Measurements from ENCODE around the gene ARHGAP23. TPM values are rescaled to one million over a fixed set of nuclear protein-coding genes. Genes with fewer than 3 reads are reported as not detected.
"Not testable (repeated sequence)": the region's sequence is repeated elsewhere in the genome, so short reads cannot be mapped to it uniquely, and the experiment has no call there.

Gene ARHGAP23
- total RNA-seq, 2 donors from 2014 or later = 5.2 to 10.9 TPM

DNA sequence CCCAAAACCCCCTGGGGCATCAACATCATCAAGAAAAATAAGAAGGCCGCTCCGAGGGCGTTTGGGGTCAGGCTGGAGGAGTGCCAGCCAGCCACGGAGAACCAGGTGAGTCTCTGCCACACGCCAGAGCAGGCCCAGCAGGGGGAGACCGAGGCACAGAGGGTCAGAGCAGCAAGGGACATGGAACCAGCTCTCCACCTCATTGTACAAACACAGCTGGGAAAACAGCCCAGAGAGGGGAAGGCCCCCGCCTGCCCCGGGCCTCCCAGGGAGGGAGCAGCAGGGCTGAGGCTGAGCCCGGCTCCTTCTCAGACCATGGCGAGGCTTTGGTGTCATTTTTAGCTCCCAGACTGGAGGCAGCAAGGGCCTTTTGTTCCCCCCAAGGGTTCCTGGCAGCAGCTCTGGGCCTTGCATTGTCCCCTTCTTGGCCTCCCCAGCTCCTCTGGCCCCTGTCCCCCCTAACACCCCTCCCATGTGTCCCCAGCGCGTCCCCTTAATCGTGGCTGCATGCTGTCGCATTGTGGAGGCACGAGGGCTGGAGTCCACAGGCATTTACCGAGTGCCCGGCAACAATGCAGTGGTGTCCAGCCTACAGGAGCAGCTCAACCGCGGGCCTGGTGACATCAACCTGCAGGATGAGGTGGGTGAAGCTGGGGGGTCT is 53.9 kb downstream of the ARHGAP23 start:
- not testable (repeated sequence) for ATAC-seq; H3K9me3 ChIP-seq; H3K36me3 ChIP-seq (replicated peaks in 1 of 2; ENCODE audit: insufficient read depth in 1 of 2, low read depth in 2 of 2); H3K4me1 ChIP-seq; H3K4me3 ChIP-seq; DNase-seq; H3K27ac ChIP-seq; H3K27me3 ChIP-seq
- 43 to 68% methylated on average over 12 to 17 of the region's 19 CpGs for WGBS, 2 donors
- intact Hi-C loops (cut with DNase I) = loop anchor here (5.0 to 10.0 kb wide), 2 partner anchors 45 to 147 kb away; no protein-coding TSS in a partner anchor

DNA sequence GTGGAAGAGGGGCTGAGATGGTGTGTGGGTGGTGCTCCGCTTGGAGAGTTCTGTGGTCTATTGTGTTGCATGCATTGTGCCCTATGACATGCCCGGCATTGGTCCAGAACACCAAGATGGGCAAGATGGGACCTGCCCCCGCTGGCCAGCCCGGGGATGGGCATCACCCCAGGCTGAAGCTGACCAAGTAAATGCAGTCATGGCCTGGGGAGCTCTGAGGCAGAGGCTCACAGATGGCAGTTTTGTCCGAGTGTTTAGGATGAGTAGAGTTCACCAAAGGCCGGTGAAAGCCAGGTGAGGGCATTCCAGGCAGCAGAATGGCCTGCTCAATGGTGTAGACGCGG is 54.4 kb downstream of the ARHGAP23 start:
- not testable (repeated sequence) for DNase-seq; H3K9me3 ChIP-seq; ATAC-seq; H3K27me3 ChIP-seq; H3K4me1 ChIP-seq; H3K27ac ChIP-seq; H3K36me3 ChIP-seq (replicated peaks in 1 of 2; ENCODE audit: insufficient read depth in 1 of 2, low read depth in 2 of 2); H3K4me3 ChIP-seq
- 92 to 93% methylated on average over 5 of the region's 8 CpGs for WGBS, 2 donors
- intact Hi-C loops (cut with DNase I) = loop anchor here (5.0 to 10.0 kb wide), 2 partner anchors 45 to 148 kb away; no protein-coding TSS in a partner anchor

DNA sequence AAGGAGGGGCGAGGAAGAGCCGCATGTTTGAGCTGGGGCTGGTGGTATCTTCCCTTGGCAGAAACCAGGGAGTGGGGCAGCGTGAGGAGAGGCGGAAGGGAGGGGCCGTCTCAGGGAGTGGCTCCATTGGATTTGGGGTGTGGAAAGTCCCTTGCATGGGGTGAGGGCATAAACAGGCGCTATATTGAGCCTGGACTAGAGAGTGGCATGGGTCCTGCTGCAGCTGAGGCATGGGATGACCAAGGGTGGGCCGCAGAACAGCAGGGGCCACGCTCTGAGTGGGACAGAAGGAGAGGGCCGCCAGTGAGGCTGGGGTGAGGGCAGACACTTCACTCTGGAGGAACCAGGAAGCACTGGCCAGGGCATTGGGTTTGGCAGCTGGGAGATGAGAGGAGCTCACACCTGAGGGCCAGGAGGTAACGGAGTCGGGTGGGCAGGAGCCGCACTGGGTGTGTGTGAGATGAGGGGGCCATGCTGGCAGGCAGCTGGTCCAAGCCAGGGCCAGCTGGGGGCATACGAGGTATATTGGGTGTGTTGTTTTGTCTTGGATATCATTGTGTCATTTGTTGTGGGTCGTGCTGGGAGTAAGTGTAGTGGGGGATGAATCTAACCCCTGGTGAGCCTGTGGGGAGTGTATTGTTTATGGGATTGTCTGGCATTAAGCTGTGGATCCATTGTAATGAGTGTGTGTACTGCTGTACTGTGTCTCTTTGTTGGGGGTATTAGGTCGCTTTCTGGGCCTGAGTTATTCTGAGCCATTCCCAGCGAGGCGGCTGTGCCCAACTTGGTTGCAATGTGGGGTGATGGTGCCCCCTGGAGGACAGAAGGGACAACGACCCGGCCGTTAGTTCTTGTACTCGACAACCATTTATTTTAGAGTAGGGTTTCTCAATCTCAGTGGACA is 56.2 kb downstream of the ARHGAP23 start:
- WGBS, 2 donors = 49 to 55% methylated on average over 21 of the region's 21 CpGs
- not testable (repeated sequence) for H3K4me3 ChIP-seq; H3K27me3 ChIP-seq; H3K36me3 ChIP-seq (replicated peaks in 1 of 2; ENCODE audit: insufficient read depth in 1 of 2, low read depth in 2 of 2); H3K4me1 ChIP-seq; H3K27ac ChIP-seq; H3K9me3 ChIP-seq
- DNase-seq (peak; percentile 69 to 76 (median 72)), ATAC-seq (peak; percentile 84)
- intact Hi-C loops (cut with DNase I) = loop anchor here (5.0 to 10.0 kb wide), 2 partner anchors 47 to 150 kb away; no protein-coding TSS in a partner anchor
- TF ChIP-seq, protein P1, sequence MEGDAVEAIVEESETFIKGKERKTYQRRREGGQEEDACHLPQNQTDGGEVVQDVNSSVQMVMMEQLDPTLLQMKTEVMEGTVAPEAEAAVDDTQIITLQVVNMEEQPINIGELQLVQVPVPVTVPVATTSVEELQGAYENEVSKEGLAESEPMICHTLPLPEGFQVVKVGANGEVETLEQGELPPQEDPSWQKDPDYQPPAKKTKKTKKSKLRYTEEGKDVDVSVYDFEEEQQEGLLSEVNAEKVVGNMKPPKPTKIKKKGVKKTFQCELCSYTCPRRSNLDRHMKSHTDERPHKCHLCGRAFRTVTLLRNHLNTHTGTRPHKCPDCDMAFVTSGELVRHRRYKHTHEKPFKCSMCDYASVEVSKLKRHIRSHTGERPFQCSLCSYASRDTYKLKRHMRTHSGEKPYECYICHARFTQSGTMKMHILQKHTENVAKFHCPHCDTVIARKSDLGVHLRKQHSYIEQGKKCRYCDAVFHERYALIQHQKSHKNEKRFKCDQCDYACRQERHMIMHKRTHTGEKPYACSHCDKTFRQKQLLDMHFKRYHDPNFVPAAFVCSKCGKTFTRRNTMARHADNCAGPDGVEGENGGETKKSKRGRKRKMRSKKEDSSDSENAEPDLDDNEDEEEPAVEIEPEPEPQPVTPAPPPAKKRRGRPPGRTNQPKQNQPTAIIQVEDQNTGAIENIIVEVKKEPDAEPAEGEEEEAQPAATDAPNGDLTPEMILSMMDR (IDR thresholded peaks at IDR 0.05) = peak; percentile 58 to 88 (median 78)

DNA sequence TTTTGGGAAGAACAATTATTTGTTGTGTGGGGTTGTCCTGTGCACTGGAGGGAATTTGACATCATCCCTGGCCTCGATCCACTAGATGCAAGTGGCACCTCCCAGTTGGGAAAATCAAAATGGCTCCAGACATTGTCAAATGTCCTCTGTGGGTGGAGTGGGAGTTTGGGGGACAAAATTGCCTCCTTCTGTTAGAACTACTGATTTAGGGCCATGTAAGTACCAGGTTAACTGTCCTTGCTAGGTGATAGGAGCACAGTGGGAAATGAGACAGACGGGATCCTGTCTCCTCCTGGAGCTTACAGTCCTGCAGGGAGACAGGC is 56.8 kb downstream of the ARHGAP23 start:
- TF ChIP-seq POLR2A (IDR thresholded peaks at IDR 0.05) = no peak
- TF ChIP-seq, protein P1 (IDR thresholded peaks at IDR 0.05) = no peak
- no peaks in the 10 kb centered on the region for H3K27me3 ChIP-seq
- no peak for ATAC-seq
- 20 to 36% methylated on average over 2 of the region's 2 CpGs for WGBS, 2 donors
- DNase-seq = no peak
- H3K27ac ChIP-seq = no peak overlapping the region
- no peak overlapping the region for H3K4me3 ChIP-seq
- intact Hi-C loops (cut with DNase I) = loop anchor here (10.0 kb wide), 1 partner anchor 150 kb away; no protein-coding TSS in a partner anchor
- H3K36me3 ChIP-seq (replicated peaks in 1 of 2; ENCODE audit: insufficient read depth in 1 of 2, low read depth in 2 of 2) = no peaks in the 10 kb centered on the region
- no peaks in the 10 kb centered on the region for H3K9me3 ChIP-seq
- H3K4me1 ChIP-seq = no peaks in the 10 kb centered on the region

DNA sequence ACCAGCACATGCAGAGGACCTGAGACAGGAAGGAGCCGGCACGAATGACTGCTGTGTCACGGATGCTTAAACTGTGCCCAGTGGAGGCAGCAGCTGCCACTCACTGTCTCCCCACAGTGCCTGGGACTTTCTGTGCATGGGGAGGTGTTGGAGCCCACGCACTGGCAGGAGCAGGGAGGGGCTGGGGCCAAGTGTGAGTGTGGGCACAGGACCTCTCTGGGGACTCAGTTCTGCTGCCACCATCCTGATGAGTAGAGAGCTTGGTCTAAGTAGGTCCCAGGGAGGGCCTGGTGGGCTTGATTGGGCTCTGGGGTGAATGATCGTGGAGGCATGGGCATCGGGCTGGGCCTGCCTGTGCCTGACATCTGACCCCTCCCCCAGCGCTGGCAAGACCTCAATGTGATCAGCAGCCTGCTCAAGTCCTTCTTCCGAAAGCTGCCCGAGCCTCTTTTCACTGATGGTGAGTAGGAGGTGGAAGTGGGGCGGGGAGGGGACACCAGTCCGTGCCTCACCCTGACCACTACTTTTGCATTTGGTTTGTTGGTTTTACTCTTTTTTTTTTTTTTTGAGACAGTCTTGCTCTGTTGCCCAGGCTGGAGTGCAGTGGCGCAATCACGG is 57.5 kb downstream of the ARHGAP23 start:
- H3K27me3 ChIP-seq; H3K36me3 ChIP-seq (replicated peaks in 1 of 2; ENCODE audit: insufficient read depth in 1 of 2, low read depth in 2 of 2); H3K9me3 ChIP-seq; H3K4me1 ChIP-seq; DNase-seq; ATAC-seq; H3K4me3 ChIP-seq; H3K27ac ChIP-seq: not testable (repeated sequence)
- 76 to 84% methylated on average over 12 to 13 of the region's 13 CpGs for WGBS, 2 donors
- intact Hi-C loops (cut with DNase I) = loop anchor here (10.0 kb wide), 1 partner anchor 151 kb away; no protein-coding TSS in a partner anchor

DNA sequence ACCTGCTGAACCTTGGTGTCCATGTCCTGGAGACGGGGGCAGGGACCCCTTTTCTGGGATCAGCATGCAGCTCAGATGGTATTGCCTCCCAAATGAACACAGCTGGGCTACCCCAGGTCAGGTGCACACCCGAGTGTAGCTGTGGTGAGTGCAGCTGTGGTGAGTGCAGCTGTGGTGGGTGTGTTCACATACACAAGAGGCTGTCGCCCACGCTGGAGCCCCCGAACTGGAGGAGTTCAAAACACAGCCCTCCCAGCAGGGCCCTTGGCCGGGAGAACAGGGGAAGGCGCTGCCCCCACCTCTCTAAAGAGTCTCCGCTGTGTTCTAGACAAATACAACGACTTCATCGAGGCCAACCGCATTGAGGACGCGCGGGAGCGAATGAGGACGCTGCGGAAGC is 61.5 kb downstream of the ARHGAP23 start:
- DNase-seq; ATAC-seq; H3K4me1 ChIP-seq; H3K27ac ChIP-seq; H3K9me3 ChIP-seq; H3K36me3 ChIP-seq (replicated peaks in 1 of 2; ENCODE audit: insufficient read depth in 1 of 2, low read depth in 2 of 2); H3K4me3 ChIP-seq; H3K27me3 ChIP-seq: not testable (repeated sequence)
- intact Hi-C loops (cut with DNase I) = loop anchor here (5.0 to 10.0 kb wide), 2 partner anchors 155 to 178 kb away; no protein-coding TSS in a partner anchor
- whole genome bisulfite sequencing, 2 donors = 76 to 77% methylated on average over 14 to 15 of the region's 17 CpGs
